H1 (cell line): ENCODE results near the gene ZNF581. TPM values are rescaled to one million over a fixed set of nuclear protein-coding genes. Genes with fewer than 3 reads are reported as not detected.

Experiments
- CTCF ChIA-PET: fragments of 300-600 bp; sonication (Branson Sonifier 250); formaldehyde crosslinking; loops from one replicate; lab custom pipeline; 2021; ENCODE audit not compliant: partially characterized antibody; lab: Charles Lee
- POLR2A ChIA-PET: fragments of 300-600 bp; sonication (Branson Sonifier 250); formaldehyde crosslinking; loops from one replicate; lab custom pipeline; 2021; ENCODE audit warnings: inconsistent platforms; ENCODE audit not compliant: partially characterized antibody; lab: Charles Lee
- DNase-seq, 2 experiments: peaks; one replicate each; pipeline versions ENCODE4 v3.0.0 to v3.0.0-alpha.2; 2010 to 2022; ENCODE audit warnings: low spot score in 2 of 2, low read depth in 1 of 2, mixed read lengths in 1 of 2
- FAIRE-seq: peaks from 2 replicates; lab custom pipeline; 2011; peaks lifted over from hg19 to GRCh38; lab: Jason Lieb, UNC
- H2AFZ ChIP-seq: 2 replicates; pipeline ENCODE4 v1.8.1; 2012; ENCODE audit warnings: low read length, inconsistent platforms
- H2AK5ac ChIP-seq: 2 replicates; pipeline ENCODE4 v1.6.1; 2013; ENCODE audit warnings: low read depth, low read length
- H2BK120ac ChIP-seq: replicated peaks from 2 replicates; pipeline ENCODE3; 2013; ENCODE audit warnings: low read depth, low read length, inconsistent platforms
- H2BK12ac ChIP-seq: 2 replicates; pipeline ENCODE4 v1.6.1; 2013; ENCODE audit warnings: low read depth, low read length
- H2BK15ac ChIP-seq: 2 replicates; pipeline ENCODE4 v1.6.1; 2013; ENCODE audit warnings: low read length
- H2BK20ac ChIP-seq: 2 replicates; pipeline ENCODE4 v1.6.1; 2013; ENCODE audit warnings: low read length
- H2BK5ac ChIP-seq: 2 replicates; pipeline ENCODE4 v1.6.1; 2013; ENCODE audit warnings: low read depth, low read length
- H3K14ac ChIP-seq: 2 replicates; pipeline ENCODE4 v1.6.1; 2013; ENCODE audit warnings: inconsistent platforms; ENCODE audit not compliant: insufficient read length
- H3K18ac ChIP-seq: 2 replicates; pipeline ENCODE4 v1.6.1; 2013; ENCODE audit warnings: low read length; ENCODE audit errors: extremely low read depth
- H3K23ac ChIP-seq: 2 replicates; pipeline ENCODE4 v1.6.1; 2013; ENCODE audit warnings: inconsistent platforms; ENCODE audit not compliant: insufficient read length
- H3K23me2 ChIP-seq: 2 replicates; pipeline ENCODE4 v1.6.1; 2013; ENCODE audit warnings: low read depth, low read length
- H3K27ac ChIP-seq: 2 replicates; pipeline ENCODE4 v1.6.1; 2011; ENCODE audit warnings: low read depth, low read length, inconsistent platforms
- H3K27me3 ChIP-seq, 4 experiments: replicated peaks in 1 of 4; 1 replicate in 1 of 4; 2 replicates in 3 of 4; pipeline versions ENCODE4 v1.6.1 to v1.8.1; 2011 to 2013; ENCODE audit warnings: low read length in 3 of 4, mild to moderate bottlenecking in 3 of 4, inconsistent platforms in 2 of 4, mixed read lengths in 2 of 4, moderate library complexity in 1 of 4; ENCODE audit not compliant: control insufficient read depth in 3 of 4, insufficient read depth in 3 of 4; ENCODE audit errors: extremely low read depth in 1 of 4
- H3K36me3 ChIP-seq, 4 experiments: 2 replicates each; pipeline versions ENCODE4 v1.6.1 to v1.8.1; 2011 to 2013; ENCODE audit warnings: mild to moderate bottlenecking in 4 of 4, low read length in 3 of 4, moderate library complexity in 2 of 4, control low read depth in 1 of 4, inconsistent platforms in 1 of 4; ENCODE audit not compliant: insufficient read depth in 4 of 4, control insufficient read depth in 2 of 4
- H3K4ac ChIP-seq: replicated peaks from 2 replicates; pipeline ENCODE3; 2013; ENCODE audit warnings: low read length, low read depth, mixed read lengths, inconsistent platforms; ENCODE audit not compliant: insufficient read length
- H3K4me1 ChIP-seq, 4 experiments: replicated peaks in 1 of 4; 1 replicate in 1 of 4; 2 replicates in 3 of 4; pipeline versions ENCODE4 v1.6.1 to v1.8.1; 2011 to 2013; ENCODE audit warnings: low read length in 3 of 4, inconsistent platforms in 2 of 4, mixed read lengths in 1 of 4; ENCODE audit not compliant: insufficient read depth in 4 of 4, control insufficient read depth in 3 of 4
- H3K4me2 ChIP-seq, 2 experiments: 2 replicates each; pipeline versions ENCODE4 v1.6.1 to v1.8.1; 2011 to 2013; ENCODE audit warnings: low read depth in 2 of 2, low read length in 2 of 2, control low read depth in 1 of 2, inconsistent platforms in 1 of 2, mild to moderate bottlenecking in 1 of 2; ENCODE audit not compliant: insufficient read depth in 1 of 2
- H3K4me3 ChIP-seq, 4 experiments: fragments of 200-600, 300-600 bp in 1 of 4; sonication (generic), shearing (Covaris generic), sonication (Bioruptor Twin) in 1 of 4; 2 replicates each; pipeline versions ENCODE4 v1.5.1 to v1.8.1; 2011 to 2016; ENCODE audit warnings: low read length in 4 of 4, low read depth in 3 of 4, control low read depth in 2 of 4, inconsistent platforms in 2 of 4, mild to moderate bottlenecking in 2 of 4, mixed read lengths in 1 of 4, moderate library complexity in 1 of 4; ENCODE audit not compliant: insufficient read depth in 2 of 4; ENCODE audit errors: extremely low read depth in 1 of 4
- H3K56ac ChIP-seq: replicated peaks from 2 replicates; pipeline ENCODE3; 2013; ENCODE audit warnings: low read depth, mild to moderate bottlenecking, mixed read lengths, low read length, inconsistent platforms; ENCODE audit not compliant: insufficient read length
- H3K79me1 ChIP-seq: 2 replicates; pipeline ENCODE4 v1.6.1; 2013; ENCODE audit warnings: low read depth, low read length, control low read depth
- H3K79me2 ChIP-seq, 2 experiments: 2 replicates each; pipeline versions ENCODE4 v1.6.1 to v1.8.1; 2012 to 2013; ENCODE audit warnings: low read length in 2 of 2, mild to moderate bottlenecking in 2 of 2, inconsistent platforms in 1 of 2; ENCODE audit not compliant: insufficient read depth in 2 of 2, control insufficient read depth in 1 of 2
- H3K9ac ChIP-seq, 4 experiments: replicated peaks in 1 of 4; 1 replicate in 1 of 4; 2 replicates in 3 of 4; pipeline versions ENCODE4 v1.6.1 to v1.8.1; 2011 to 2013; ENCODE audit warnings: low read depth in 3 of 4, low read length in 3 of 4, control low read depth in 2 of 4, mild to moderate bottlenecking in 2 of 4, moderate library complexity in 2 of 4, inconsistent platforms in 1 of 4; ENCODE audit errors: extremely low read depth in 1 of 4
- H3K9me3 ChIP-seq, 2 experiments: 2 replicates each; pipeline versions ENCODE4 v1.6.1 to v1.8.1; 2012 to 2013; ENCODE audit warnings: mild to moderate bottlenecking in 2 of 2, moderate library complexity in 2 of 2, control low read depth in 1 of 2, inconsistent platforms in 1 of 2, low read depth in 1 of 2, low read length in 1 of 2, mixed read lengths in 1 of 2; ENCODE audit not compliant: insufficient read depth in 2 of 2
- H4K20me1 ChIP-seq, 2 experiments: replicated peaks in 1 of 2; 2 replicates each; pipeline versions ENCODE3 to v1.8.1; 2011 to 2013; ENCODE audit warnings: inconsistent platforms in 2 of 2, low read length in 2 of 2, mild to moderate bottlenecking in 1 of 2; ENCODE audit not compliant: insufficient read depth in 2 of 2, control insufficient read depth in 1 of 2
- H4K5ac ChIP-seq: 2 replicates; pipeline ENCODE4 v1.6.1; 2013; ENCODE audit warnings: low read length, low read depth, mixed read lengths, inconsistent platforms; ENCODE audit not compliant: insufficient read length
- H4K8ac ChIP-seq: 2 replicates; pipeline ENCODE4 v1.8.0; 2013; ENCODE audit warnings: mild to moderate bottlenecking, moderate library complexity, low read length, inconsistent platforms; ENCODE audit not compliant: insufficient read depth; ENCODE audit errors: extremely low read depth
- H4K91ac ChIP-seq: replicated peaks from 2 replicates; pipeline ENCODE3; 2013; ENCODE audit warnings: low read length, mixed read lengths, inconsistent platforms; ENCODE audit not compliant: insufficient read length
- BACH1 ChIP-seq: IDR thresholded peaks from 2 replicates; pipeline ENCODE4 v1.6.1; 2012; ENCODE audit warnings: low read length, improper control_type of control experiment
- CBX8 ChIP-seq: fragments of 300-800, 300-1000 bp; sonication (generic); IDR thresholded peaks from 2 replicates; pipeline ENCODE4 v1.7.1; 2016; ENCODE audit warnings: low read depth, low read length, borderline replicate concordance
- HDAC2 ChIP-seq, 2 experiments: fragments of 300-600 bp in 1 of 2; sonication (generic) in 1 of 2; IDR thresholded peaks; 2 replicates each; pipeline ENCODE4 v1.6.1; 2011 to 2012; ENCODE audit warnings: low read depth in 2 of 2, low read length in 2 of 2, mild to moderate bottlenecking in 2 of 2, moderate library complexity in 2 of 2, borderline replicate concordance in 1 of 2, inconsistent platforms in 1 of 2
- KDM4A ChIP-seq: IDR thresholded peaks from one replicate; pipeline ENCODE4 v1.7.1; 2012; ENCODE audit warnings: low read depth, mild to moderate bottlenecking, moderate library complexity, low read length, inconsistent platforms; ENCODE audit not compliant: severe bottlenecking
- POLR2A ChIP-seq, 2 experiments: IDR thresholded peaks; 1 replicate in 1 of 2; 2 replicates in 1 of 2; pipeline ENCODE4 v1.6.1; 2011; ENCODE audit warnings: low read depth in 2 of 2, low read length in 2 of 2, mild to moderate bottlenecking in 2 of 2; ENCODE audit errors: control extremely low read depth in 1 of 2
- SIN3A ChIP-seq, 2 experiments: IDR thresholded peaks in 1 of 2; conservative IDR thresholded peaks in 1 of 2; 2 replicates each; pipeline ENCODE4 v1.6.1; 2011 to 2012; ENCODE audit warnings: low read length in 2 of 2, improper control_type of control experiment in 1 of 2, low read depth in 1 of 2, mild to moderate bottlenecking in 1 of 2
- TAF1 ChIP-seq: IDR thresholded peaks from 2 replicates; pipeline ENCODE4 v1.6.1; 2011; ENCODE audit warnings: mild to moderate bottlenecking, low read depth, low read length
- WGBS, 2 experiments: shearing (Covaris generic) in 1 of 2; methylation state at CpG; one replicate each; pipeline versions ENCODE4 v1.1.6 to v1.1.7; 2013 to 2015; ENCODE audit warnings: low lambda C conversion rate in 2 of 2, mixed read lengths in 2 of 2, inconsistent platforms in 1 of 2, low coverage in 1 of 2, missing lambda C conversion rate in 1 of 2; ENCODE audit not compliant: insufficient replicate concordance in 2 of 2, insufficient coverage in 1 of 2, insufficient read length in 1 of 2; ENCODE audit errors: extremely low coverage in 1 of 2, missing lambda C conversion rate in 1 of 2; 5-methylcytosine and 5-hydroxymethylcytosine counted together
- polyA plus RNA-seq, 7 experiments: library from polyadenylated mRNA; depleted of rRNA in 3 of 7; stranded (reverse) in 5 of 7; unstranded in 2 of 7; fragments of >200 nt in 5 of 7; fragments of 200-250 nt in 2 of 7; gene quantifications; 1 replicate in 5 of 7; 2 replicates in 1 of 7; 4 replicates in 1 of 7; pipeline versions ENCODE4 v1.2.1 to v1.2.3, GENCODE V29; 2011 to 2013; ENCODE audit warnings: missing spikeins in 2 of 7, mixed read lengths in 2 of 7
- total RNA-seq: library from RNA; stranded (reverse); fragmentation: NEBNext Ultra II Directional; extraction: Animal tissue kit (Norgen Biotek cat#: 25700); gene quantifications from 2 replicates; pipeline ENCODE4 v1.2.1, GENCODE V29; 2021
- TF ChIP-seq, protein P1 (sequence below): IDR thresholded peaks from 2 replicates; pipeline ENCODE4 v1.6.1; 2012; ENCODE audit warnings: inconsistent platforms
- TF ChIP-seq, protein P2 (sequence below): IDR thresholded peaks from 2 replicates; pipeline ENCODE4 v1.6.1; 2012; ENCODE audit warnings: inconsistent platforms

ZNF581 gene
- total and polyA plus RNA-seq, 2 of the 8 experiments (the other 6 are each of a cell fraction or from before 2014, with no cell fraction given) = 73.0 to 76.1 TPM

DNA sequence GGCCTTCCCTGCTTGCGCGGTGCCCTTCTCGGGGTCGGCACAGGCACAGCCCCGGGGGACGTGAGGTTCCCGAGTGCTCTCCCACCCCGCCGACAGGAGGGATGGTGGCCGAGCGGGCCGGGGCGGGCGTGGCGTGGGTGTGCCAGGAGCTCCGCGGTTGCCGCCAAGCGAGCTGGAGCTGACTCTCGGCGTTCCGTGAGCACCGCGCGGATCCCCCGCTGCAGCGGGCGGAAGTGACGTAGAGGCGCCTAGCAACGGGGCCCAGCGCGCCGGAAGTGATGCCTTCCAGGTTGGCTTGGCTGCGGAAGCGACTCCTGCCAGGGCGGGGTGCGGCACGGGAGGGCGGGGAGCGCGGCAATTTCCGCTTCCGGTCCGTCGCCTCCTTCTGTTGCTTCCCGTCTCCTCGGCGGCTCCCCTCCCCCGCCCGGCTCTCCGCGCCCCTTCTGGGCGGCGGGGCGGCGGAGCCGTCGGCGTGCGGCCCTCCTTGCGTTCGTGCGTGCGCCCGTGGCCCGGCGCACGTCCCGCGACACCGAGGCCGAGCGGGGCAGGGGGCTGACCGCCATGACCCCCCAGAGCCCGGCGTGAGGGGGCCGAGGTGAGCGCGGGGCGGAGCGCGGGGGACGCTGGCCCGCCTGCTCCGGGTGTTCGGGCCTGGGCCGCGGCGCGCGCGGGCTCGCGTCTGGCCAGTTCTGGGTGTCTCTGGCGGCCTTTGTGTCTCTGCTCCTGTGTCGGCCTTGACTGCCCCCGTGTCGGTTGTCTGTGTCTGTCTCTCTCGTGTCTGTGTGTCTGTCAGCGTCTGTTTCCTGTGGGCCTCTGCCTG lies 31.6 kb downstream of the ZNF581 start, which contains the start of gene EPN1:
Gene EPN1 (plus strand): TSS at position 386 of the 820 bp plus-strand sequence. CDS start 3,402 bp downstream, outside the sequence.
- WGBS, 2 experiments = 2% methylated on average over 71 of the region's 101 CpGs; no CpG with 5 or more reads in 1 of the 2 experiments
- H3K23ac ChIP-seq = no peak within 1 kb of the TSS
- H4K91ac ChIP-seq = no peak within 1 kb of the TSS
- H2BK120ac ChIP-seq = no peak within 1 kb of the TSS
- H3K4ac ChIP-seq = no peak within 1 kb of the TSS
- no peak within 1 kb of the TSS for H4K5ac ChIP-seq
- H3K18ac ChIP-seq = no peak within 1 kb of the TSS; the same call in 1 of the 2 replicates
- H2BK15ac ChIP-seq = no peak within 1 kb of the TSS
- H3K4me2 ChIP-seq = peak within 1 kb of the TSS; percentile 70 to 90
- no peak within 1 kb of the TSS for H2BK20ac ChIP-seq
- H3K23me2 ChIP-seq = peaks cover 5% of the 10 kb centered on the region; the same call in 1 of the 2 replicates
- H3K36me3 ChIP-seq = peaks cover 11 to 24% (median 20%) of the 10 kb centered on the region in 4 experiments
- peak within 1 kb of the TSS; percentile 1; the same call in 1 of the 2 replicates for H2AK5ac ChIP-seq
- no peak within 1 kb of the TSS for H3K14ac ChIP-seq
- FAIRE-seq = peak; percentile 32
- no peak within 1 kb of the TSS for H2BK12ac ChIP-seq
- POLR2A ChIA-PET = interaction anchor here (0.7 to 2.5 kb wide), 8 partner anchors 13 to 555 kb away, joined by 3 to 18 read pairs (median 4); partner anchors contain the start of gene U2AF2
- peak within 1 kb of the TSS; percentile 68; the same call in 1 of the 2 replicates for H3K27ac ChIP-seq
- peaks cover 21 to 69% of the 10 kb centered on the region in 2 experiments for H3K79me2 ChIP-seq
- H4K20me1 ChIP-seq = peaks cover 15 to 35% of the 10 kb centered on the region in 2 experiments
- CTCF ChIA-PET = interaction anchor here (0.6 to 1.0 kb wide), 2 partner anchors 26 to 28 kb away, joined by 3 read pairs; no protein-coding TSS in a partner anchor
- peak within 1 kb of the TSS; percentile 76 to 94 (median 80) for H3K9ac ChIP-seq
- H3K4me3 ChIP-seq = peak within 1 kb of the TSS; percentile 83 to 95 (median 92)
- H2BK5ac ChIP-seq = no peak within 1 kb of the TSS
- peaks cover 0 to 11% (median 6%) of the 10 kb centered on the region in 4 experiments; a peak in 5 of 7 replicates for H3K4me1 ChIP-seq
- no peaks in the 10 kb centered on the region for H3K27me3 ChIP-seq
- H3K56ac ChIP-seq = no peak within 1 kb of the TSS
- no peaks in the 10 kb centered on the region for H3K9me3 ChIP-seq
- H3K79me1 ChIP-seq = peaks cover 21% of the 10 kb centered on the region
- no peak within 1 kb of the TSS for H2AFZ ChIP-seq
- H4K8ac ChIP-seq = peak within 1 kb of the TSS; percentile 69; the same call in 1 of the 2 replicates
- peak; percentile 81 to 98 for DNase-seq
- TF ChIP-seq POLR2A (IDR thresholded peaks at IDR 0.05; ENCODE audit: control extremely low read depth in 1 of 2, low read depth in 2 of 2, low read length in 2 of 2) (peak; percentile 5 to 80), SIN3A (conservative IDR thresholded peaks at IDR 0.05 in 1 of 2, IDR thresholded peaks at IDR 0.05 in 1 of 2; ENCODE audit: low read depth in 1 of 2, low read length in 2 of 2) (peak; percentile 55 to 66; a peak in 3 of 4 replicates), BACH1 (no peak; the same call in 1 of the 2 replicates), CBX8 (no peak), TAF1 (peak; percentile 56; the same call in 1 of the 2 replicates), KDM4A (peak; percentile 36), HDAC2 (IDR thresholded peaks at IDR 0.05; ENCODE audit: borderline replicate concordance in 1 of 2, low read depth in 2 of 2, low read length in 2 of 2) (0 out of 4 replicates have a peak, but pooled peaks of 1 of the 2 experiments have one; percentile 17)
- TF ChIP-seq, protein P1, sequence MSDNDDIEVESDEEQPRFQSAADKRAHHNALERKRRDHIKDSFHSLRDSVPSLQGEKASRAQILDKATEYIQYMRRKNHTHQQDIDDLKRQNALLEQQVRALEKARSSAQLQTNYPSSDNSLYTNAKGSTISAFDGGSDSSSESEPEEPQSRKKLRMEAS = peak; percentile 18; the same call in 1 of the 2 replicates
- TF ChIP-seq, protein P2, sequence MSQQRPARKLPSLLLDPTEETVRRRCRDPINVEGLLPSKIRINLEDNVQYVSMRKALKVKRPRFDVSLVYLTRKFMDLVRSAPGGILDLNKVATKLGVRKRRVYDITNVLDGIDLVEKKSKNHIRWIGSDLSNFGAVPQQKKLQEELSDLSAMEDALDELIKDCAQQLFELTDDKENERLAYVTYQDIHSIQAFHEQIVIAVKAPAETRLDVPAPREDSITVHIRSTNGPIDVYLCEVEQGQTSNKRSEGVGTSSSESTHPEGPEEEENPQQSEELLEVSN = 0 out of 2 replicates have a peak, but pooled peaks have one; percentile 29
